Measurements from ENCODE around the gene SPDYC. TPM values are rescaled to one million over a fixed set of nuclear protein-coding genes. Genes with fewer than 3 reads are reported as not detected.
"Not testable (repeated sequence)": the region's sequence is repeated elsewhere in the genome, so short reads cannot be mapped to it uniquely, and the experiment has no call there.

Gene SPDYC
- total RNA-seq, 1 experiment from 2014 or later = not detected

DNA sequence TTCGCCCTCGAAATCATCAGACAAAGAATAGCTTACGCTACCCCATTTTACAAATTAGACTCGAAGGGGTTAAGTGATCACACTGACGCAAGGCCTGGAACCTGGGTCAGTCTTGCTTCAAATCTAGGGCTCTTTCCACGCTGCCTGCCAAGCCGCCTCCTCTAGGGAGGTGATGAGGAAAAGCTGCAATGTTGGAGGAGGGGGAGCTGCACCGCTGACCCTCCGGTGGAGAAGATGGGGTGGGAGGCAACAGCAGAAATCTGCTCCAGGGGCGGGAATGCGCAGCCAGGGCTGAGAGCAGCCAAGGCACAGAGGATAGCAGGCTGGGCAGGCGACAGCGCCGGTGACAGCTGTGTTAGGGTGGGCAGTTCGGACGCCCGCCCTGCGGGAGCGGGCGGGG lies 36.3 kb upstream of the SPDYC start:
- no peak for DNase-seq (ENCODE audit: extremely low read depth, low read depth)

DNA sequence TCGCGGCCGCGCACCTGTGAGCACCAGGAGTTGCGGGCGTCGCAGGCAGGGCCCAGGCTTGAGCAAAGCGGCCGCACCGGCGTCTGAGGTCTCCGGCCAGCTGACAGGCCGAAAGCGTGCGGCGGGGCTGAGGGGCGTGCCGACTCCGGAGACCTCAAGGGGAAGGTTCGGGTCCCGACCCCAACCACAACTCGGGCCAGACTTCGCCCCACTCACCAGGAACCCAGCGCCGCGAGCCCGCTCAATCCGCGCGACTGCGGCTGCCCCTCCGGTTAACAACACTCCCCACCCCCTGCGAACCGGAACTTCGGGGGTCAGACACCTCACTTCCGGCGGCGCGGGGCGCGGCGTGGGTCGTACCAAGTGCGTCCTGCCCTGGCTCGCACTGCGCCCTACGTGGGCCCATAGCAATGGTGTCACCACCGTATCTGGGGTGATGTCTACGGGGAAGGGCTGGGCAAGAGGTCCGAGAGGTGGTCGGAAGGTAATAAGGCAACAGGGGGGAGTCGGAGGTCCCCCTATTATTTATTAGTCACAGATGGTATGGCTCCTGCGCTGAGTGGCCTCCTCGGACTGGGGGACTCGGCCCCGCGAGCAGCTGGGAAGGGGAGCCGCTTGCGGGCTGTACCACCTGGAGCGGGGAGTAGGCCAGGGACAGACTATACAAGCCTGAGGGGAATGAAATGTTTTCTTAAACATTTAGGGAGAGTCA lies 35.6 kb upstream of the SPDYC start, which contains the start of gene SYVN1:
TSS of gene SYVN1 (minus strand) at position 280 of the 712 bp plus-strand sequence. CDS start 918 bp downstream, outside the sequence.
- peak; percentile 76 for DNase-seq (ENCODE audit: extremely low read depth, low read depth)

DNA sequence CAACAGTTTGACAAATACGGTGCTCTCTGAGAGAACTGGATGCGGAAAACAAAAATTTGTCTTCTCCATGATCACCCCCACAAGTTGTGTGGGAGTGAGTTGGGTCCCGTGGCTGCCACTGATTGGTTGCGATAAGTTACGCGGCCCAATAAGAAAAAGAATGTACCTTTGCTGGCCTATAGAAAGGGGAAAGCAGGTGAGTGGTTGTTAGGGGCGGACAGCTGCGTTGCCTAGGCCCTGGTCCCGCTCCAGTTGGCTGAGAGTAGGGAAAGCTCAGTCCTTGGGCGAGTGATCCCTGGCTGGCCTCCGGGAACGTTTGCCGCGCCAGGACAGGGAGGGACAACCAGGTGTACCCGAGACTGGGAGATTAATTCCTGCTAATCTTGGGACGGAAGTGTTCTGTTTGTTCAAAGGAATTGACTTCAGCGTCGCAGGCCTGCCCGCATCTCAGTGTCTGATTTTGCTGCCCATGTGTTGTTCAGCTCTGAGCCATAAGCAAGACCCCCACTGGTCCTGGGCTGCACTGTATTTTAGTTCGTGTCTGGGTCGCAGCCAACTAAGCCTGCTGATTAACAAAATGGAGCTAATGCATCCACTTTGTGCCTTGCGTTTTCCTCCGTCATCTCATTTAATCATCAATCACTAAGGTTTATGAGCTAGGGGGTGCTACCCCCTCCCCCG lies 34.9 kb upstream of the SPDYC start:
- DNase-seq (ENCODE audit: extremely low read depth, low read depth) = peak; percentile 91

DNA sequence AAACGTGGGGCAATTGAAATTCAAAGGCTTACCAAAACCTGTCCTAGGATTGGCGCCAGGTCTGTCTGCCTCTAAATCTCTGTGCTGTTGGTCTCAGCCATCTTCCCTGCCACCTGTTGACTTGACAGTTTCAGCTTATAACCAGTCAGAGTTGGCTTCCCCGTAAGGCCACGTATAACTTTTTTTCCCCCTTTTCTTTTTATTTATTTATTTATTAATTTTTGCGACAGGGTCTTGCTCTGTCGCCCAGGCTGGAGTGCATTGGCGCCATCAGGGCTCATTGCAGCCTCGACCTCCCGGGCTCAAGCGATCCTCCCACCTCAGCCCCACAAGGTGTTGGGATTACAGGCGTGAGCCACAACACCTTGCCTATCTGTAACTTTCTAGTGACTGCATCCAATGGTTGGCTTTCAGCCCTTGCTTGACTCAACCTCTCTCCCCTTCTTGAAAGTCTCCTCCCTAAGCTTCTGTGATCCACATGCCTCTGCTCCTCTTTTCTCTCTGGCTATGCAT lies 34.3 kb upstream of the SPDYC start:
- DNase-seq (ENCODE audit: extremely low read depth, low read depth) = no peak

DNA sequence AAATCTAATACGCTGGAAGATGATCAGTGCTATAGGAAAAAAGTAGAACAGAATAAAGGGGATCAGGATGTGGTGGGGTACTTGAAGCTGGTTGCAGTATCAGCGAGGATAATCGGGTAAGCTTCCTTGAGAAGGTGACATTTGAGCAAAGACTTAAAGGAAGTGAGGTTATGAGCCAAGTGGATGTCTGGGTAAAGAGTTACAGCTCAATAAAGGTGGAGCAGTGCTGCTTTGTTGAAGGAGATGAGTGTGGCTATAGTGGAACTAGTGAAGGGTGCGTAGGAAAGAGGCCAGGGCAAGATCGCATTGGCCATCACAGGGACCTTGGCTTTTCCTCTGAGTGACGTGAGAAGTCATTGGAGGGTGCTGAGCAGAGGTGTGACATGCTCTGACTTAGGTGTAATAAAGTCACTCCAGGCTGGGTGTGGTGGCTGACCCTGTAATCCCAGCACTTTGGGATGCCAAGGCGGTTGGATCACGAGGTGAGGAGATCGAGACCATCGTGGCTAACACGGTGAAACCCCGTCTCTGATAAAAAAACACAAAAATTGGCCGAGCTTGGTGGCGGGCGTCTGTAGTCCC lies 33.4 kb upstream of the SPDYC start:
- no peak for DNase-seq (ENCODE audit: extremely low read depth, low read depth)

DNA sequence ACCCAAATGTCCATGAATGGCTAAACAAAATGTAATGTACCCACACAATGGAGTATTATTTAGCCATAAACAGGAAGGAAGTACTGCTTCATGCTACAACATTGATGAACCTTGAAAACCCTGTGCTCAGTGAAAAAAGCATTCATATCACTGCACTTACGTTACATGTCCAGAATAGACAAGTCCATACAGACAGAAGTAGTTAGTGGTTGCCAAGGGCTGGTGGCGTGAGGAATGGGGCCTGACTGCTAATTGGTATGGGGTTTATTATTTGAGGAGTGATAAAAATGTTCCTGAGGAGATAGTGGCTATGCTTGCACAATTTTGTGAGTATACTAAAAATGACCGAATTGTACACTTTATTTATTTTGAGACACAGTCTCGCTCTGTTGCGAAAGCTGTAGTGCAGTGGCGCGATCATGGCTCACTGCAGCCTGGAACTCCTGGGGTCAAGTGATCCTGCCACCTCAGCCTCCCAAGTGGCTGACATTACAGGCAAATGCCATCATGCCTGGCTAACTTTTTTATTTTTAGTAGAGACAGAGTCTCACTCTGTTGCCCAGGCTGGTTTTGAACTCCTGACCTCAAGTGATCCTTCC lies 28.0 kb upstream of the SPDYC start:
- DNase-seq (ENCODE audit: extremely low read depth, low read depth) = no peak

DNA sequence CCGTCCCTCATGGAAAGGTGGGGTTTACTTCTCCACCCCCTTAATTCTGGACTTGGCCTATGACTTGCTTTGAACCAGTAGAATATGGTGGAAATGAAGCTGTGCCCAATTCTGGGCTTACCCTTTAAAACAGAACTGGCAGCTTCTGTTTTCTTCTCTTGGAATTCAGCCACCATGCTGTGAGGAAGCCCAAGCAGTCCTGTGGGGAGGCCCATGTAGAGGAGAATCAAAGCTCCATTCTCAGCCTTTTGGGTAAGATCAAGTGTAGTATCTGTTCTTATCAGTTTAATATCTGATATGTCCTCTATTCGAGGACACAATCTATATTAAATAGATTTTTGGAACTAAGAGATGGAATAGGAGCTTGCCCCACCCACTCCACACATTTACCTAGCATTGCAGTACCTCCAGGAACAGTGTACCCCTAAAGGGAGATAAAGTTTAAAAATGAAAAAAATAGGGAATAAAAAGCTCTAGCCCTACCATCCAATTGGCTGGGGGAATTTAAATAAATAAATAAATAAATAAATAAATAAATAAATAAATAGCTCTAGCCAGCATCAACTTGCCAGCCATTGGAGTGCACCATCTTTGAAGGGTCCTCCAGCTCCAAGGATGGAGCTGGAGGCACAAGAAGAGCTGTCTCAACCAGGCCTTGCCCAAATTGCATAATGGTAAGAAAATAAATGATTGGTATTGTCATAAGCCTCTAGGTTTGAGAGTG lies 22.5 kb upstream of the SPDYC start:
- DNase-seq (ENCODE audit: extremely low read depth, low read depth) = no peak

DNA sequence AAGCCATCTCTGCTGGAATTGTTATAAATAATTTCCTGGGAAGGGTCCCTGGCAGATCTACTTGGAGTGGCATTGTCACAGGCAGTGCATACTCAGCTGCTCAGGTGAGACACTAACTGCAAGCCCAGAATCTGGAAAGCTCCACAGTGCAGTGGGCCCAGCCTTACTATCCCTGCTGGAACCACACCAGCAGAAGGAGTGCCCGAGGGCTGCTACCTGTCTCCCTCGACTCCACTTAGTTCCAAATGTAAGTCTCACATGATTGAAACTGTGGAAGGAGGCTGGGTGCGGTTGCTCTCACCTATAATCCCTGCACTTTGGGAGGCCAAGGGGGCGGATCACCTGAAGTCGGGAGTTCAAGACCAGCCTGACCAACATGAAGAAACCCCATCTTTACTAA lies 21.4 kb upstream of the SPDYC start:
- DNase-seq (ENCODE audit: extremely low read depth, low read depth) = no peak

DNA sequence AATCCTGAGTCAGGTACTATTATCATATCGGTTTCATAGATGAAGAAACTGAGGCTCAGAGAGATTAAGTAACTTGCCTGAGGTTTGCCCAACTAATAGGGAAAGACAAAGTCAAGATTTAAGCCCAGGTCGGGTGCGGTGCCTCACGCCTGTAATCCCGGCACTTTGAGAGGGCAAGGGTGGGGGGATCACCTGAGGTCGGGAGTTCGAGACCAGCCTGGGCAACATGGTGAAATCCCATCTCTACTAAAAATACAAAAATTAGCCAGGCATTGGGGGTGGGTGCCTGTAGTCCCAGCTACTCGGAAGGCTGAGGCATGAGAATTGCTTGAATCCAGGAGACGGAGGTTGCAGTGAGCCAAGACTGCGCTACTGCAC lies 19.9 kb upstream of the SPDYC start:
- DNase-seq (ENCODE audit: extremely low read depth, low read depth) = not testable (repeated sequence)

DNA sequence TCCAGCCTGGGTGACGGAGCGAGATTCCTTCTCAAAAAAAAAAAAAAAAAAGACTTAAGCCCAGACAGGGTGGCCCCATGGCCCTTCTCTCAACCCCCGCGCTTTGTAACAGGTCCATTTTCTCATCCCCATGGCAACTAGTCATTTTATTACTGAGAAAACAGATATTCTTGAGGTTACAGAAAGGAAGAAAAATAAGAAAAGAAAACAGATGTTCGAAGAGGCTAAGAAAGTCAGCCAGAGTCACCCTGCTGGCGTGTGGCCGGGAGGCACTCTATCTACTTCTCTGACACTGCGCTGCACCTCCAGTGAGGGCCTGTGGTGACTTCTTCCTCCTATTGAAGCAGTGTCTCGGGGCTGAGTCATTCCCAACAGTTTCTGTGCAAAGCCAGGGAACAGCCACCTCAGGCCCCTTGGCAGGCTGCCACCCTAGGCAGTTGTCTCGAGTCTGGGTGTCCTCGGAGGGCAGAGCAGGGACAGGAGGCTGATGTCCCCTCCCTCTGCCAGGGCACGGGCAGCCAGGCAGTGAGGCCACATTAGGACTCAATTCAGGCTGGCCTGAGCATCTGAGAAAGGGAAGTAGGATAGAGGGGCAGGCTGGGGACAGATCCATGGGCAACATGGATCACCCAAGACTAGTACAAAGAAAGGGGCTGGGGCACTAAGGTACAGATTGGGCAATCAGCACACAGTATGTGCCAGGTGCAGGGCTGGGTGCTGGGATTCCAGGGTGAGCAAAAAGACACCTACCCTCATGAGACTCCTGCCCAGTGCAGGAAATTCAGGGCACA lies 19.3 kb upstream of the SPDYC start:
- DNase-seq (ENCODE audit: extremely low read depth, low read depth) = peak; percentile 58

DNA sequence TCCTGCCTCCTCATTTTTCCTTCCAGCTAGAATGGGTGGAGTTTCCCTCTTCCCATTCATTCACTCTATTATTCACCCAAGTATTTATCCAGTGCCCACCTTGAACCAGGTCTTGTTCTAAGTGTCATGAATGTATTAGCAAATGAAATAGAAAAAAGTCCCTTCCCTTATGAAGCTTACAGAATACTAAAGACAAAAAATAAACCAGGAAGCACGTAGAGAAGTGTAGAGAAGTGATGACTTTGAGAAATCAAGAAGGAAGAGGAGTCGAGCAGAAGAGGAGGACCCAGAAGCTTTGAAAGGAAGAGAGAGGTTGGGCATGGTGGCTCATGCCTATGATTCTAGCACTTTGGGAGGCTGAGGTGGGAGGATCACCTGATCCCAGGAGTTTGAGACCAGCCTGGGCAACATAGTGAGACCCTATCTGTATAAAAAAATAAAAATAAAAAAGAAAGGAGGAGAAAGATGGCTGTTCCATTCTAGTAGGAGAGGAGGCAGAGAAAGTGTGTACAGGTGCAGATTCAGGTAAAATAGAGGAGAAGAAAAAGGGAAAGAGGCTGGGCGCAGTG lies 18.6 kb upstream of the SPDYC start:
- no peak for DNase-seq (ENCODE audit: extremely low read depth, low read depth)

DNA sequence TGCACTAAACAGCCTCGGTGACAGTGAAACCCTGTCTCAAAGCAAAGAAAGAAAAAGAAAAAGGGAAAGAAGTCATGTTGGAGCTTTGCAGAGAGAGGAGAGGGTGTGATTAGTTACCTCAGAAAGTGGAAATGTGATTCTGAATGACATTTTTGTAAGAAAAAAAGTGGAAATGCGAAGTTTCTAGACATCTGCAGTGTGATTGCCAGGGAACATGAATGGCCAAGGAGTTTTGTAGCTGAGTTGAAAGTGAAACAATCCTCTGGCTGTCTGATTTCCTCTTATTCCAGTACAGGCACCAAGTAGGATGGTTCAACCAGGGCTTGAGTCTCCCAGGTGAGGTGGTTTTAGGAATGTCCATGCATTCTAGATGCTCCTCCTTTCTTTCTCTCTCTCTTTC lies 17.9 kb upstream of the SPDYC start:
- DNase-seq (ENCODE audit: extremely low read depth, low read depth) = no peak

DNA sequence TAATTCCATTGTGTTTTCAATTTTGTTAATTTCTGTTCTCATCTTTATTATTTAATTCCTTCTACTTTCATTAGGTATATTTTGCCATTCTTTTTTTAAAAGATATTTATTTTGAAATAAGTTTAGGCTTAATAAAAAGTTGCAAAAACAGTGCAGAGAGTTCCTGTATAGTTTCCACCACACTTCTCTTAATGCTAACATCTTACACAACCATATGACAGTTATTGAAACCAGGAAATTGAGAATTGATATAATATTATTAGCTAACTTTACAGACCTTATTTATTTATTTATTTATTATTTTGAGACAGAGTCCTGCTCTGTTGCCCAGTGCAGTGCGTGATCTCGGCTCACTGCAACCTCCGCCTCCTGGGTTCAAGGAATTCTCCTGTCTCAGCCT lies 13.8 kb upstream of the SPDYC start:
- DNase-seq (ENCODE audit: extremely low read depth, low read depth) = no peak

DNA sequence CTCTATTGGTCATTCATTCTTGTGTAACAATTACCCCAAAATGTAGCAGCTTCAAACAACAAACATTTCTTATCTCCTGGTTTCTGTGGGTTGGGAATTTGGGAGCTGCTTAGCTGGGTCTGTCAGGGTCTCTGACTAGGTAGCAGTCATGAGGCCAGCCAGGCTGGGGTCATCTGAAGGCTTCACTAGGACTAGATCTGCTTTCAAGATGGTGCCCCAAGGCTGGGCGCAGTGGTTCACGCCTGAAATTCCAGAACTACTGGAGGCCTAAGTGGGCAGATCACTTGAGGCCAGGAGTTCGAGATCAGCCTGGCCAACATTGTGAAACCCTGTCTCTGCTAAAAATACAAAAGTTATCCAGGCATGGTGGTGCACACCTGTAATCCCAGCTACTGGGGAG lies 13.1 kb upstream of the SPDYC start:
- no peak for DNase-seq (ENCODE audit: extremely low read depth, low read depth)

DNA sequence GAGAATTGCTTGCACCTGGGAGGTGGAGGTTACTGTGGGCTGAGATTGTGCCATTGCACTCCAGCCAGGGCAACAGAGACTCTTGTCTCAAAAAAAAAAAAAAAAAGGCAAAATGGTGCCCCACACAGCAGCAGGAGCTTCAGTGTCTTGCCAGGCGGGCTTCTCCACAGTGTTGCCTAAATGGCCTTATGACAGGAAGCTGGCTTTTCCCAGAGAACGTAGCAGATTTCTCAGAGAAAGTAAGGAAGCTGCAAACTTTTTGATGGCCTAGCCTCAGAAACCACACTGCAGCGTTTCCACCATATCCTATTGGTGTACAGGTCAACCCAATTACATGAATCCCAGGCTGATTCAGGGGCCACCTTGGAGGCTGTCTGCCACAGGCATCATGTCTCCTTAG lies 12.7 kb upstream of the SPDYC start:
- DNase-seq (ENCODE audit: extremely low read depth, low read depth) = no peak

DNA sequence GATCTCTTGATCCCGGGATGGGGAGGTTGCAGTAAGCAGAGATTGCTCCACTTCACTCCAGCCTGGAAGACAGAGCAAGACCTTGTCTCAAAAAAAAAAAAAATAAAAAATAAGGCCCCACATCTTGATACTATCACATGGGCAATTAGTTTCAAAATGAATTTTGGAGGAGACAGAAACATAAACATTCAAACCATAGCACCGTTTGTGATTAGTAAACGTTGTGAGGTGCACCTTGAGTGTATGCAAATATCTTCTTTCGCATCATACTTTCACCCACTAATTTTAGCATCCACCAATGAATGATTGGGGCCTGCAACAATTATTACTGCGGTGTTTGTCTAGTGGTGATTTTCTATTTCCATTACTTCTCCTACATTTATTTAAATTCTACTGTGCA lies 11.0 kb upstream of the SPDYC start:
- DNase-seq (ENCODE audit: extremely low read depth, low read depth) = no peak

DNA sequence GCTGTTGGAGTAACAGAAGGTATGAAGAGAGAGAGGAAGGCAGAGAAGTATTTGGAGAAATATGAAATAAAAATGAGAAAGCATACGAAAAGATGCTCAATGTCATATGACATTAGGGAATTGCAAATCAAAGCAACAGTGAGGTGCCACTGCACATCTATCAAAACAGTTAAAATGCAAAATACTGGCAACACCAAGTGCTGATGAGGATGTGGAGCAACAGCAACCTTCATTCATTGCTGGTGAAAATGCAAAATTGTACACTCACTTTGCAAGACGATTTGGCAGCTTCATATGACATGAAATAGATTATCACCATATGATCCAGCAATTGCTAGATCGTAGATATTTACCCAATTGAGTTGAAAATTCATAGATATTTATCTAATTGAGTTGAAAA lies 9.4 kb upstream of the SPDYC start:
- no peak for DNase-seq (ENCODE audit: extremely low read depth, low read depth)

DNA sequence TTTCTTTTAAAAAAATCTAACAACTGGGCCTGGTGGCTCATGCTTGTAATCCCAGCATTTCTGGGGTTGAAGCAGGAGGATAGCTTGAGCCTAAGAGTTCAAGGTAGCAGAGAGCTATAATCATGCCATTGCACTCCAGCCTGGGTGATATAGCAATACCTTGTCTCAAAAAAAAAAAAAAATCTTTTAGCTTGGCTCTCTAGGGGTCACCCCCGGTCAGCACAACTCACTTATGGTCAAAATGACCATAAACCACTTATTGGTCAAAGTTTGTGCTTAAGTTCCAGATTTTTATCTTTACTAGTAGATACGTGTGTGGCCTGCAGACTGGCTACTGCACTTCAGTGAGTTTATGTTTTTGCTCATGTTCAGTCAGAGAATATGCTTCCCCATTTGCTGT lies 6.3 kb upstream of the SPDYC start:
- DNase-seq (ENCODE audit: extremely low read depth, low read depth) = no peak

DNA sequence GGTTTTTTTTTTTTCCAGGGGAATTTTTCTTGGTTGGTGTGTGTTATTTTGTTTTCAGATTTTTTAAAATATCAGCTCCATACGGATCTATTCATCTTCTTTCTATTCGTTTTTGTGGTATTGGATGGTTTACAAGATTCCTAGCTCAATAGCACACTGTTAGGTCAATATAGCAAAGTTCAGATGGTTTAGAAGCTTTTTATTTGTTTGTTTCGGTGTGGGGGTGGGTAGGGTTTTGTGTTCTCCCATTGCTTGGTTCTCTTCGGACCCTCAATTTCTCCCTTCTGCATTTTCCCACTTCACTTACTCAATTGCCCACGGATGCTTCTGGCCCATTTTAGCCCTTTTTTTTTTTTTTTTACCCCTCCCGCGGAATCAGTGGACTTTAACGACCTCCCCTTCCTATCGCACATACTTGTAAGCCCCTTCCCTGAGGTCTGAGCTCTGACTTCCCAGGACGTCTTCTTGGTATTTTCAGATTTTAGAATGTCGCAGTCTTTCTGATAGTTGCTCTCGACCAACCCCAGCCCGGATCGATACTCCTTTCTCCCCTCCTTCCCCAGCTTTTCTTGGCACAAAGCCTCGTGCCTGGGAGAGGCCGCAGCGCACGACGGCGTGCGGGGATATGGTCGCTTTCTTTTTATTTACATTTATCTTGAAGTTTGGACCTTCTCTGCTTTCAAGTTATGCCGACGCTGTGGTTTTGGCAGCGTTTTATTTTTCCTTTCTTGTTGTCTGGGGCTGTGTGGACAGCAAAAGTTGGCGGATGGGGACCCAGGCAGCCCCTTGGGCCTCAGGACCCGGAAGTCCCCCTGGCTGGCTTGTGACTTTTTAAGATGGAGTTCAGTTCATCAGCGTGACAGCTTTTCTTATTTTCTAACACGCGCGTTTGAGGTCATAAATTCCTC lies 4.4 kb upstream of the SPDYC start:
- DNase-seq (ENCODE audit: extremely low read depth, low read depth) = no peak
